Measurements from ENCODE around the gene SH3GL1. TPM values are rescaled to one million over a fixed set of nuclear protein-coding genes. Genes with fewer than 3 reads are reported as not detected.

SH3GL1 gene
- total RNA-seq: 56.9 TPM

GRCh38 chr19:4400135-4400936 is at the start of gene SH3GL1:
Gene SH3GL1 (minus strand): TSS chr19:4400547. CDS start chr19:4400368, 179 bp downstream.
- peak; percentile 92 for DNase-seq (ENCODE audit: low spot score)

- no peak for DNase-seq (ENCODE audit: low spot score)
Measured at GRCh38 chr19:4449639-4450028, 49.3 kb upstream of the SH3GL1 start.

- DNase-seq (ENCODE audit: low spot score): peak; percentile 53
Measured at GRCh38 chr19:4449022-4449638, 48.8 kb upstream of the SH3GL1 start.

- DNase-seq (ENCODE audit: low spot score): no peak
Measured at GRCh38 chr19:4448147-4448985, 48.0 kb upstream of the SH3GL1 start.

GRCh38 chr19:4447327-4448146 is 47.2 kb upstream of the SH3GL1 start:
- no peak for DNase-seq (ENCODE audit: low spot score)

- DNase-seq (ENCODE audit: low spot score): no peak
Measured at GRCh38 chr19:4446704-4447200, 46.4 kb upstream of the SH3GL1 start.

- DNase-seq (ENCODE audit: low spot score): no peak
Measured at GRCh38 chr19:4445963-4446703, 45.8 kb upstream of the SH3GL1 start.

- DNase-seq (ENCODE audit: low spot score): no peak
Measured at GRCh38 chr19:4444765-4445741, 44.7 kb upstream of the SH3GL1 start.

GRCh38 chr19:4443966-4444764 is 43.8 kb upstream of the SH3GL1 start:
- no peak for DNase-seq (ENCODE audit: low spot score)

- no peak for DNase-seq (ENCODE audit: low spot score)
Measured at GRCh38 chr19:4443188-4443587, 42.8 kb upstream of the SH3GL1 start.

- DNase-seq (ENCODE audit: low spot score): no peak
Measured at GRCh38 chr19:4442819-4443146, 42.4 kb upstream of the SH3GL1 start.

- DNase-seq (ENCODE audit: low spot score): no peak
Measured at GRCh38 chr19:4441994-4442818, 41.9 kb upstream of the SH3GL1 start.

GRCh38 chr19:4439243-4439642 is 38.9 kb upstream of the SH3GL1 start:
- no peak for DNase-seq (ENCODE audit: low spot score)

- DNase-seq (ENCODE audit: low spot score): no peak
Measured at GRCh38 chr19:4437103-4437502, 36.8 kb upstream of the SH3GL1 start.

- no peak for DNase-seq (ENCODE audit: low spot score)
Measured at GRCh38 chr19:4436231-4436630, 35.9 kb upstream of the SH3GL1 start.

- no peak for DNase-seq (ENCODE audit: low spot score)
Measured at GRCh38 chr19:4434391-4434790, 34.0 kb upstream of the SH3GL1 start.

GRCh38 chr19:4432918-4433506 is 32.7 kb upstream of the SH3GL1 start:
- no peak for DNase-seq (ENCODE audit: low spot score)
